ENCODE data around the gene PRUNE2.
A peak's percentile ranks its signal among the peaks of the same experiment; 100 is the strongest.

Gene PRUNE2

GRCh38 chr9:76883341-76883855, 22.5 kb downstream of the PRUNE2 start:
- Histone ChIP-seq H3K27ac (replicated peaks) (no peak overlapping the region), H3K27me3 (ENCODE audit: insufficient read depth, poor library complexity, severe bottlenecking) (peaks cover 2% of the 10 kb centered on the region), H3K4me3 (replicated peaks; ENCODE audit: insufficient read depth, low read length) (no peak overlapping the region)
- no peak for DNase-seq (ENCODE audit: low read depth in 1 of 2, low spot score in 1 of 2)
- no peak for TF ChIP-seq GABPA (IDR thresholded peaks at IDR 0.05; ENCODE audit: low read depth)

- no peak overlapping the region for H3K27ac ChIP-seq (replicated peaks)
- TF ChIP-seq SPI1 (IDR thresholded peaks at IDR 0.05; ENCODE audit: borderline replicate concordance, low read depth) = peak; percentile 55; the same call in 1 of the 2 replicates
- no peak for TF ChIP-seq POLR2AphosphoS5 (IDR thresholded peaks at IDR 0.05; ENCODE audit: low read depth)
- no peak overlapping the region for H3K4me3 ChIP-seq (replicated peaks; ENCODE audit: insufficient read depth, low read length)
- no peak for DNase-seq (ENCODE audit: low read depth in 1 of 2, low spot score in 1 of 2)
- peaks cover 2% of the 10 kb centered on the region for H3K27me3 ChIP-seq (ENCODE audit: insufficient read depth, poor library complexity, severe bottlenecking)
Measured at GRCh38 chr9:76882686-76883085, 23.2 kb downstream of the PRUNE2 start.

GRCh38 chr9:76880210-76880609, 25.7 kb downstream of the PRUNE2 start:
- TF ChIP-seq SPI1 (IDR thresholded peaks at IDR 0.05; ENCODE audit: borderline replicate concordance, low read depth) (no peak), GABPA (IDR thresholded peaks at IDR 0.05; ENCODE audit: low read depth) (no peak), POLR2AphosphoS5 (IDR thresholded peaks at IDR 0.05; ENCODE audit: low read depth) (no peak), REST (IDR thresholded peaks at IDR 0.05; ENCODE audit: insufficient replicate concordance, low read depth) (no peak)
- TF ChIP-seq, protein P1, sequence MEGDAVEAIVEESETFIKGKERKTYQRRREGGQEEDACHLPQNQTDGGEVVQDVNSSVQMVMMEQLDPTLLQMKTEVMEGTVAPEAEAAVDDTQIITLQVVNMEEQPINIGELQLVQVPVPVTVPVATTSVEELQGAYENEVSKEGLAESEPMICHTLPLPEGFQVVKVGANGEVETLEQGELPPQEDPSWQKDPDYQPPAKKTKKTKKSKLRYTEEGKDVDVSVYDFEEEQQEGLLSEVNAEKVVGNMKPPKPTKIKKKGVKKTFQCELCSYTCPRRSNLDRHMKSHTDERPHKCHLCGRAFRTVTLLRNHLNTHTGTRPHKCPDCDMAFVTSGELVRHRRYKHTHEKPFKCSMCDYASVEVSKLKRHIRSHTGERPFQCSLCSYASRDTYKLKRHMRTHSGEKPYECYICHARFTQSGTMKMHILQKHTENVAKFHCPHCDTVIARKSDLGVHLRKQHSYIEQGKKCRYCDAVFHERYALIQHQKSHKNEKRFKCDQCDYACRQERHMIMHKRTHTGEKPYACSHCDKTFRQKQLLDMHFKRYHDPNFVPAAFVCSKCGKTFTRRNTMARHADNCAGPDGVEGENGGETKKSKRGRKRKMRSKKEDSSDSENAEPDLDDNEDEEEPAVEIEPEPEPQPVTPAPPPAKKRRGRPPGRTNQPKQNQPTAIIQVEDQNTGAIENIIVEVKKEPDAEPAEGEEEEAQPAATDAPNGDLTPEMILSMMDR (IDR thresholded peaks at IDR 0.05; ENCODE audit: insufficient read depth, low read length) = no peak
- H3K27me3 ChIP-seq (ENCODE audit: insufficient read depth, poor library complexity, severe bottlenecking) = no peaks in the 10 kb centered on the region
- no peak overlapping the region for H3K4me3 ChIP-seq (replicated peaks; ENCODE audit: insufficient read depth, low read length)
- no peak overlapping the region for H3K27ac ChIP-seq (replicated peaks)
- DNase-seq (ENCODE audit: low read depth in 1 of 2, low spot score in 1 of 2) = no peak

- Histone ChIP-seq H3K4me3 (replicated peaks; ENCODE audit: insufficient read depth, low read length) (no peak overlapping the region), H3K27me3 (ENCODE audit: insufficient read depth, poor library complexity, severe bottlenecking) (no peaks in the 10 kb centered on the region), H3K27ac (replicated peaks) (no peak overlapping the region)
- no peak for TF ChIP-seq REST (IDR thresholded peaks at IDR 0.05; ENCODE audit: insufficient replicate concordance, low read depth)
- TF ChIP-seq SPI1 (IDR thresholded peaks at IDR 0.05; ENCODE audit: borderline replicate concordance, low read depth) = no peak
- TF ChIP-seq, protein P1 (IDR thresholded peaks at IDR 0.05; ENCODE audit: insufficient read depth, low read length) = no peak
- no peak for TF ChIP-seq POLR2AphosphoS5 (IDR thresholded peaks at IDR 0.05; ENCODE audit: low read depth)
- no peak for TF ChIP-seq GABPA (IDR thresholded peaks at IDR 0.05; ENCODE audit: low read depth)
- DNase-seq (ENCODE audit: low read depth in 1 of 2, low spot score in 1 of 2) = no peak
Measured at GRCh38 chr9:76878933-76879332, 27.0 kb downstream of the PRUNE2 start.

DNA sequence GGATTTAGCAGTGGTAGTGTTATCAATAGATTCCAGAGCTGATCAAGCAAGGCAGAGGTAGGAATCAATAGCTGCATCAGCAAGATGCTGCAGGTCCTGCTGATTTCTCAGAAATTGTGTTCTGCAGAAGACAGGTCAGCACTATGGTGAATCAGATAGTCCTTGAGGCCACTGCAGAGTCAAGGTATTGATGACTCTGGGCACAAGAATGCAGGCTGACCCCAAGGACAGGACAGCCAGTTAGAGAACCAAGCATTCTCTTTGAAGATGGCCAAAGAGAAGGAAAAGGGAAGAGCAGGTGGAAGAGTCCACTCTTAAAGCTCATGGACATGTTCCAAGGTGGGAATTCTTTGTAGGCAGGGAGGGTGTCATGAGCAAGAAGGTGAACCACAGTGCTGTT, 28.0 kb downstream of the PRUNE2 start:
- DNase-seq (ENCODE audit: low read depth in 1 of 2, low spot score in 1 of 2) = no peak
- no peak for TF ChIP-seq GABPA (IDR thresholded peaks at IDR 0.05; ENCODE audit: low read depth)
- TF ChIP-seq, protein P1 (IDR thresholded peaks at IDR 0.05; ENCODE audit: insufficient read depth, low read length) = no peak
- no peak for TF ChIP-seq POLR2AphosphoS5 (IDR thresholded peaks at IDR 0.05; ENCODE audit: low read depth)
- TF ChIP-seq REST (IDR thresholded peaks at IDR 0.05; ENCODE audit: insufficient replicate concordance, low read depth) = no peak
- TF ChIP-seq SPI1 (IDR thresholded peaks at IDR 0.05; ENCODE audit: borderline replicate concordance, low read depth) = no peak
- Histone ChIP-seq H3K27ac (replicated peaks) (no peak overlapping the region), H3K4me3 (replicated peaks; ENCODE audit: insufficient read depth, low read length) (no peak overlapping the region), H3K27me3 (ENCODE audit: insufficient read depth, poor library complexity, severe bottlenecking) (peaks cover 1% of the 10 kb centered on the region)

All from HL-60 (cell line).